SHP77 (cell line): ENCODE results near the gene OBSCN.

ENCODE experiments used
- DNase-seq, 2 experiments: peaks; one replicate each; lab custom pipeline; 2025; lab: John Stamatoyannopoulos, UW

The OBSCN gene

GRCh38 chr1:228343191-228343661 is 135.4 kb downstream of the OBSCN start:
- DNase-seq: no peak

- no peak for DNase-seq
Observed at GRCh38 chr1:228344631-228345072, 136.8 kb downstream of the OBSCN start.

GRCh38 chr1:228345201-228345930 is 137.5 kb downstream of the OBSCN start:
- DNase-seq: no peak

GRCh38 chr1:228346731-228347130 is 138.9 kb downstream of the OBSCN start:
- no peak for DNase-seq

- no peak for DNase-seq
Observed at GRCh38 chr1:228347181-228347580, 139.3 kb downstream of the OBSCN start.

GRCh38 chr1:228348708-228349467 is 141.0 kb downstream of the OBSCN start:
- DNase-seq: no peak

- DNase-seq: no peak
Observed at GRCh38 chr1:228349701-228350171, 141.9 kb downstream of the OBSCN start.

GRCh38 chr1:228350179-228350742 is 142.4 kb downstream of the OBSCN start:
- DNase-seq: no peak

- no peak for DNase-seq
Observed at GRCh38 chr1:228350831-228351781, 143.3 kb downstream of the OBSCN start.

- DNase-seq: no peak
Observed at GRCh38 chr1:228351850-228352249, 144.0 kb downstream of the OBSCN start.

- DNase-seq: no peak
Observed at GRCh38 chr1:228352677-228353481, 145.0 kb downstream of the OBSCN start.

GRCh38 chr1:228353601-228354371 is 145.9 kb downstream of the OBSCN start:
- no peak for DNase-seq

GRCh38 chr1:228354390-228355320 is 146.8 kb downstream of the OBSCN start:
- no peak for DNase-seq

GRCh38 chr1:228356897-228357680 is 149.2 kb downstream of the OBSCN start:
- DNase-seq: no peak

GRCh38 chr1:228358039-228358763 is 150.4 kb downstream of the OBSCN start:
- no peak for DNase-seq

GRCh38 chr1:228358764-228359612 is 151.1 kb downstream of the OBSCN start:
- no peak for DNase-seq
